HG03442 (cell line): Measurements from ENCODE around the gene TMEM248.
"Not testable (repeated sequence)": the region's sequence is repeated elsewhere in the genome, so short reads cannot be mapped to it uniquely, and the experiment has no call there.

Source experiments
- ATAC-seq: cut with Tn5 transposase; IDR thresholded peaks from one replicate; pipeline ENCODE4 v1.9.1; 2021; ENCODE audit warnings: mild to moderate bottlenecking, moderate library complexity; ENCODE audit not compliant: unreplicated experiment

TMEM248 gene

DNA sequence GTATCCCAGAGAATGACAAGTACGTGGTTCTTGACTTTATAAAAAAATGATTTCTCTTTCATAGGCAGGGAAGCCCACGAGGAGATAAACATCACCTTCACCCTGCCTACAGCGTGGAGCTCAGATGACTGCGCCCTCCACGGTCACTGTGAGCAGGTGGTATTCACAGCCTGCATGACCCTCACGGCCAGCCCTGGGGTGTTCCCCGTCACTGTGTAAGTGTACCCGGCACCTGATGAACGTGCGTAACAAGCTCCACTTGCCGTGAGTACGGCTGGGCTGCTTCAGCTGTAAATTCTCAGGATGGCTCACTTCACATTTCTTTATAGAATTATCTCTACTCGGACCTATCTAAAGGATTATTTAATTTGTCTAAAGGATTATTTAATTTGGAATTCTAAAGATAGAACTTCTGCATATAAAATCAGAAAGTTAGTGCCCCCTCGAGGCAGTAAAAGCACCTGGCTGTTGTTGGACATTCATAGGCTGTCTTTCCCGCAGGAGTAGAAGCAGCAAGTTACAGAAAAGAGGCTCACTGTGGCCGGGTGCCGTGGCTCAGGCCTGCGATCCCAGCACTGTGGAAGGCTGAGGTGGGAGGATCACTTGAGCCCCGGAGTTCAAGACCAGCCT lies 27.6 kb downstream of the TMEM248 start:
- ATAC-seq: no peak

DNA sequence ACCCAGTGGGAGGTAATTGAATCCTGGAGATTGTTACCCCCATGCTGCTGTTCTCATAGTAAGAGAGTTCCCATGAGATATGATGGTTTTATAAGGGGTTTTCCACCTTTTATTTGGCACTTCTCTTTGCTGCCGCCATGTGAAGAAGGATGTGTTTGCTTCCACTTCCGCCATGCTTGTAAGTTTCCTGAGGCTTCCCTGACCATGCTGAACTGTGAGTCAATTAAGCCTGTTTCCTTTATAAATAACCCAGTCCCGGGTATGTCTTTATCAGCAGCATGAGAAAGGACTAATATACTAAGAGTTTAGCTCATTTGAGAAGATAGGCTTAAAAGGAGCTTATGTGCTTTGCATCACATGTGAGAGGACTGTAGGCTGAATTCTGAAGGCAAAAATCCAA lies 29.3 kb downstream of the TMEM248 start:
- no peak for ATAC-seq

DNA sequence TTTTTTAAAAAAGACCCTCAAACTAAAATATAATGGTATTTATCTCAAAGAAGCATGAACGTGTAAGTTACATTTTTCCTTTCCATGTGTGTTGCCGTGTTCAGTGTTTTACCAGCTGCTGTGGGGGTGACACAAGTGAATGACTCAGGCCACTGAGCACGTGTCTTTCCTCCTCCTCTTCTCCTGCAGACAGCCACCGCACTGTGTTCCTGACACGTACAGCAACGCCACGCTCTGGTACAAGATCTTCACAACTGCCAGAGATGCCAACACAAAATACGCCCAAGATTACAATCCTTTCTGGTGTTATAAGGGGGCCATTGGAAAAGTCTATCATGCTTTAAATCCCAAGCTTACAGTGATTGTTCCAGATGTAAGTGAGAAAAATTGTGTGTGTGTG lies 29.7 kb downstream of the TMEM248 start:
- ATAC-seq: no peak

DNA sequence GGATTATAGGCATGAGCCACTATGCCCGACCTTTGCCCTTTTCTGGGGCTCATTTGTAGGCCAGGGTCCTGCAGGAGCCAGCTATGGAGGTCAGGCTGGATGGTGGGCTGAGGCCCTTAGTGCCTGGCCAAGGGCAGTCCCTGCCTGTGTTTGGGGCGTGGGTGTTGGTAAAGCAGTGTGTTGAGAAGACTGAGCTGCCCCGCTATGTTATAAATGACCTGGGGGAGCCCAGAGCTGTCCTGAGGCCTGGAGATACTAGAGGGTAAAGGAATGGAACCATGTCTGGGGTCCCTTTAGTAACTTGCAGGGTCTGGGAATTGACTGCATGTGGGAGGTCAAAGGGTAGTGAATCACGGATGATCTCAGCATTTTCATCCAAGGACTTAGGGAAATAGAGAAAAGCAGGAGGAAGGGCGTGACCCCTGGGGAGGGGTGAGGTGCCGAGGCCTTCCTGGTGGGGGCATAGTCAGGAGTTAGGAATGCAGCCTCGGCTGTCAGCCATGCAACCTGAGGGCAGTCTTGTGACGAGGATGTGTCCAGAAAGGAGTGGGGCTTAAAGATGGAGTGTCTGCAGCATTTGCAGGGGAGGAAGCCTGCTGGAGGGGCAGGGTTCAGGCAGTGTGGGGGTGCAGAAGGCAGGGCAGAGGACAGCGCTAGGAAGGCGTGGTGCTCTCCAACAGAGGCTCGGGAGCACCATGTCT lies 31.5 kb downstream of the TMEM248 start:
- no peak for ATAC-seq

DNA sequence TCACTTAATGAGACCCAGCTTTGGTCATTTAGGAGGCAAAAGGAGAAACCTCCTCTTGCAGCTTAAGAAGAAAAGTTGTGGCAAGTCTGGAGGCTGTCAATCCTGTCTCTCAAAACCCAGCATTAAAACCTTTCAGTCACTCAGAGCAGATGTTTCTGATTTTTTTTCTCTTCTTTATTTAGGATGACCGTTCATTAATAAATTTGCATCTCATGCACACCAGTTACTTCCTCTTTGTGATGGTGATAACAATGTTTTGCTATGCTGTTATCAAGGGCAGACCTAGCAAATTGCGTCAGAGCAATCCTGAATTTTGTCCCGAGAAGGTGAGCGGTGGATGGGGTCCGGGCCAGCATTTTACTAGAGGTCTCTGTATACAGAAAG lies 32.0 kb downstream of the TMEM248 start:
- no peak for ATAC-seq

DNA sequence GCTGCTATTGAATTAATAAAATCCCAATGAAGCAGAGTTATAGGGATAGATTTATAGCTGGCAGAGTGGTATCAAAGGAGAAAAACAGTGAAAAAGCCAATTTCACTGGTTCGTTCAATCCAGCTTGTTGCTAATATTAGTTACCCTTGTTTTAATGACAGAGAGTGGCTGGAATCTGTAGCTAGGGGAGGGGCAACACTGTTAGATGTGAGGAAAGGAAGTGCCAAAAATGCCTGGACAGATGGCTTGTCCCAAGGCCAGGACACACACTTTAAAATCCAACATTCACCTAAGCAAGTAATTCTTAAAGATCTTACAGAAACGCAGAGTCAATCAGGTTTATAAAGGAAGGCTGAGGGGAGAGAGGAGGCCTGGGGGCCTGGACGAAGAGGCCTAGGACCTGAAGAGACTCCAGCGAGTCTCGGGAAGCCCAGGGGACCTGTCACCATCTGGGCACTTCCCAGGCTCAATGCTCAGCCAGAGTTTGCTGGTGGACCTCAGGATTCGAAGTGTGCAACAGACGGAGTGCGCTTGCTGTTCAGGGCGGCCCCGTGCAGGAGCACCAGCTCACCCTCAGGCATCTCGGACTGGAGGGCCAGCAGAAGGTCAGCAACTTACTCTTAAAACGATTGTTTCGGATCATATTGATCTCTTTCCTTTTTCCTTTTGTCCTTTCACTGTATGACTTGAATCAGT lies 36.7 kb downstream of the TMEM248 start:
- ATAC-seq: no peak

DNA sequence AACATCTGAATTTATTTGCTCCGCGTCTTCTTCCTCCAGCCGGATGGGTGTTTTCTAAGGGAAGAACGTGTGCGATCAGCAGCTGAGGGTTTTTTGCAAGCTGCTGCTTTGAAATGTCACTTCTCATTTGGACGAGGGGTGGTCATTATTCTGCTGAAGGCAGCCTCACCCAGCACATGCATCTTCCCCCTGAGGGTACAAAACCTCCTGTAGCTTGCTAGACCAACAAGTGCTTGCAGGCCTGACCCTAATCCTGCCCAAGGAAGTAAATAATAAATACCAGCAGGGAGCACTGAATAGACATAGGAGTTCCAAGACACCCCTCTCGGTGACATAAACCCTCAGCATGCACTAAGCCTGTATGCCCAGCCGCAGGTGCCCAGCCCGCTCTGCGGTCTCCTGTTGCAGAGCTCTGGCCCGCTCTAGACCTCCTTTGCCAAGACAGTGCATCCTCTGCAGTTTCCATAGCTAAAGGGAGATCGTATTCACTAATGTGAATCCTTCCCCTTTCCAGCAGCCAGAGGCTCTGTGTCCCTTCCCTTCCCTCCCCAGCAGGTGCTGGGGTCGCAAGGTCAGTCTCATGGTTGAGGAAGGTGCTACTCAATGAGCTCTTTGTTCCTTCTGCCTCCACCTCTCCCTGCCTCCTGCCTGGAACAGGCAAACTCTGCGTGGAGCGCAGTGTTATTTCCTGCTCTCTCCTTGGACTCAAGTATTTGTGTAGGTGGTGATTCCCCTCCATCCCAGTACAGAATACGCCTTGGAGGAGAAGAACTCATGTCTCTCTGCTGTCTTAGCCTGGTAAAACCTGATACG lies 37.7 kb downstream of the TMEM248 start:
- ATAC-seq: no peak

DNA sequence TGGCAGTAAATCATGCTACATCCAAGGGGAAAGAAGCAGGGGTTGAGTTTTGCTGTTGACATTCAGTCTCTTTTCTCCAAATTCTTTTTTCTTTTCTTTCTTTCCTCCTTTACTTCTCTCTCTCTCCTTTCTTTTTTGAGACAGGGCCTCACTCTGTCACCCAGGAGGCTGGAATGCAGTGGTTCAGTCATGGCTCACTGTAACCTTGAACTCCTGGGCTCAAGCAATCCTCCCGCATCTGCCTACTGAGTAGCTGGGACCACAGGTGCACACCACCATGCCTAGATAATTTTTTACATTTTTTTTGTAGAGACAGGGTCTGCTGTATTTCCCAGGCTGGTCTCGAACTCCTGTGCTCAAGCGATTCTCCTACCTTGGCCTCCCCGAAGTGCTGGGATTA lies 39.2 kb downstream of the TMEM248 start:
- ATAC-seq: no peak

DNA sequence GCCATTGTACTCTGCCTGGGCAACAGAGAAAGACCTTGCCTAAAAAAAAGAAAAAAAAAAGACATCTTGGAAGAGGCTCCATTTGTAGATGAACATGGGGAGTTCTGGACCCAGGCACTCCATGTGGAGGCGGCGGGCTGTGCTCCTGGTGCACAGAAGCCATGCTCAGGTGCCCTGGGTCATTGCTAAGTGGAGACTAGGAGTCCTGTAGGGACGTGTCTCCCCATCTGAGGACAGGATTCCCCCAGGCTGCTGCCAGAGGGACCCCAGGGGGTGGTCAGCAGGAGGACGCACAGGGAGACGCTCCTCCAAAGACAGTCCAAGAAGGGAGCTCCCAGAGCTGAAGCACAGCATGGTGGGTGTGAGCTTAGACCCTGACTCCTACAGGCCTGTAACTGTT lies 40.1 kb downstream of the TMEM248 start:
- no peak for ATAC-seq

DNA sequence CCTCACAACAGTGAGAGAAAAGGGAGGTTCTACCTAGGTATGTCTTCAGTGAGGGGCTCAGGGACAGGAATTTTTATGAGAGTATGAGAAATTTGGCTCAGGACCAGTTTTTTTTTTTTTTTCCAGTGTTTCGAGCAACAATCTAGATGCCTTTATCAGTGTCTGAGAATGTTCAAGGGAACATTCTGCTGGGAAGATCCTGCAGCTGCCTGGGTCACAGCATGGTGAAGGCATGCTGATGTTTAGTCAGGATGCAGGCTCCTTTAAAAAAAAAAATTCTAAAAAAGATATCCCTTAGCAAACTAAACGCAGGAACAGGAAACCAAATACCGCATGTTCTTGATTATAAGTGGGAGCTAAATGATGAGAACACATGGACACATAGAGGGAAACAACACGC lies 43.4 kb downstream of the TMEM248 start:
- ATAC-seq: no peak

DNA sequence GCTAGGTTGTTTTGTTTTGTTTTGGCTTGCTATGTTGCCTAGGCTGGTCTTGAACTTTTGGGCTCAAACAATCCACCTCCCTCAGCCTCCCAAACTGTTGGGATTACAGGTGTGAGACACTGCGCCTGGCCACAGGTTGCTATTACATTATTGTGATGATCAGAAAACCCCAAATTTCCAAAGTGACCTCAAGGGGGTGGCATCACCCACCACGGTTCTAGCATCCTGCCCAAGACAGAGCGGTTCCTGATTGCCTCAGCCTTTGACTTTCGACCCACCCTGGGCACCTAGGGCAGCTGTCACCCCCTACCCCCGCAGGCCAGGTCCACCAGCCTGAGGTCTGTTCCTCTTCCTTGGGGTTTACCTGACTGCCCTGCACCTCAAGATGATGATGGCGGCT lies 46.0 kb downstream of the TMEM248 start:
- no peak for ATAC-seq

DNA sequence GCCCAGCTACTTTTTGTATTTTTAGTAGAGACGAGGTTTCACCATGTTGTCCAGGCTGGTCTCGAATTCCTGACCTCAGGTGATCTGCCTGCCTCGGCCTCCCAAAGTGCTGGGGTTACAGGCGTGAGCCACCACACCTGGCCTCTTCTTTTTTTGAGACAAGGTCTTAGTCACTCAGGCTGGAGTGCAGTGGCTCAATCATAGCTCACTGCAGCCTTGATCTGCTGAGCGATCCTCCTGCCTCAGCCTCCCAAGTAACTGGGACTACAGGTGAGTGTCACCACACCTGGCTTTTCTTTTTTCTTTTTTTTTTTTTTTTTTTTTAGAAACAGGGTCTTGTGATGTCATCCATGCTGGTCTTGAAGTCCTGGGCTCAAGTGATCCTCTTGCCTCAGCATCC lies 48.0 kb downstream of the TMEM248 start:
- not testable (repeated sequence) for ATAC-seq

DNA sequence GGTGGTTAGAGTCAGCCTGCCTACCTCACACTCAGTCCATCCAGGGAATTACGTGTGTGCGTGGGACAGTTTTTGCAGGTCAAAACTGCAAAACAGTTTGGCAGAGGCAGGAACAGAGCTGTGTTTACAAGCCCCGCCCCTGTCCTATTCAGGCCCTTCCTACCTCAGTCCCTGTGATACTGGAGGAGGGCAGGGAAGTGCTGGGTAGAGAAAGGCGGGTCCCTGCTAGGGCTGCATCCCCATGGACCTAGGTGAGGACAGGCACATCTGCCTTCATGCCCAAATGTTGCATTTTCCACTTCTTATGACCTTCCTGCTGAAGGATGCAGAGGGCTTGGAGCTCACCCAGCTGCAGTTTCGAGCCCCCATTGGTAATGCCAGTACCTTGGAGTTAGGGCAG lies 49.3 kb downstream of the TMEM248 start:
- no peak for ATAC-seq

DNA sequence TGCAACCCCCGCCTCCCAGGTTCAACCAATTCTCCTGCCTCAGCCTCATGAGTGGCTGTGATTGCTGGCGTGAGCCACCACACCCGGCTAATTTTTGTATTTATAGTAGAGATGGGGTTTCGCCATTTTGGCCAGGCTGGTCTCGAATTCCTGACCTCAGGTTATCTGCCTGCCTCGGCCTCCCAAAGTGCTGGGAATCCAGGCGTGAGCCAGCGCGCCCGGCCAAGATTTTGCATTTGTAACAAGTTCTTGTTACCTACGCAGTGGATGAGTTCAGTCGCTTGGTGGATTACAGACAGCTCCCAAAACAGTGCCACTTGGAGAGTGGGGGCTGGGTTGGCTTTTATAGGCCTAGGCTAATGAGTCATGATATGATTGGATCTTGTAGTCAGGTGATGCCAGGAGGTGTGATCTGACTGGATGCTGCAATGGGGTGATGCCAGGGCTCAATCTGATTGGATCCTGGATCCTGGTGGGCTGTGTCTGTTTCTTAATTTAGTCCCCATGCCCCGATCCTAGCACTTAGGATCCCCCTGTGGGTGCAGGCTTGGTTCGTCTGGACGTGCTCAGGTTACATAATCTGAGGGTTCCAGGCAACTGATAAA lies 54.1 kb downstream of the TMEM248 start:
- ATAC-seq: no peak

DNA sequence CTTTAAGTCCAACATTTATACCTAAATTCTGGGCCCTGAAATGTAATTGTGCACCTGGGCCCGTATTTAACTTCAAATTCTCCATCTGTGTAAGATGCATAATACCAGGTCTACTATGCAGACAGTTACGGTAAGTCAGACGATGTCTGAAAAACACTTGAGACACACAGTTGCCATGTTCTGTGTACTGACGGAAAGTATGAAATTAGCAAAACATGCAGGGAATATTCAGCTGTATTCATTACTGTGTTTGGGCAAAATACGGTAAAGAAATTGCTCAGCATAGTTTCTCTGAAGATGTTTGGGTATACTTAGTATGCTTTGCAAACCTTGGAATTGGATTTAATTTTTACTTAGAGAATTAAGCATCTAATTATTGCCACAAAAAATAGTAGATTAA lies 57.3 kb downstream of the TMEM248 start:
- not testable (repeated sequence) for ATAC-seq

DNA sequence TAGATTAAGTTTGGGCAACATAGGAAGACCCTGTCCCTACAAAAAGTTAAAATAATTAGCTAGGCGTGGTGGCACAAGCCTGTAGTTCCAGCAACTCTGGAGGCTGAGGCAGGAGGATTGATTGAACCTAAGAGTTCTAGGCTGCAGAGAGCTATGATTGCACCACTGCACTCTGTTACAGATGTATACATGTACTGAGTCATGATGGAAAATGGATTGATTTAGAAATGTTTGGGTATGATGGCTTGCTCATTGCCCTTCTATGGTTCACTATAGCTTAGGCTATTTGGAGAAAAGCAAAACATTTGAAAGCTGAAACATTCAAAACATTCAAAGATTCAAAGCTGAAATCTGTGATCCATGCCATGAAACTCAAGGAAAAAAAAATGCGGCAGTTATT lies 58.0 kb downstream of the TMEM248 start:
- not testable (repeated sequence) for ATAC-seq

DNA sequence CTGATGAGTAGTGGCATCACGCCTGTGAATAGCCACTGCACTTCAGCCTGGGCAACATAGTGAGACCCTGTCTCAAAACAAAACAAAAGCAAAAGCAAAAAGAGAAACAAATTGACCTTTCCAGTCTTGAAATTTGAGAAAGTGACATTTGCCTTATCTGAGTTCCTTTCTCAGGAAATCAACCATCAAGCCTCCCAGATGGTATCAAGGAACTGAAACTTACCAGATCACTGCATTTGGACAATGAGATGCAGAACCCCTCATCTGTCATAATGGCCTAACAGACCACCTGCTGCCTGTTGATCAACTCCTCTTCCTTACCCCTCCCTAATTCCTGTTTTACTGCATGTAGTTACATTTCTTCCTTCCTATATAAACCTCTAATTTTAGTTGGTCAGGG lies 59.3 kb downstream of the TMEM248 start:
- ATAC-seq: not testable (repeated sequence)

DNA sequence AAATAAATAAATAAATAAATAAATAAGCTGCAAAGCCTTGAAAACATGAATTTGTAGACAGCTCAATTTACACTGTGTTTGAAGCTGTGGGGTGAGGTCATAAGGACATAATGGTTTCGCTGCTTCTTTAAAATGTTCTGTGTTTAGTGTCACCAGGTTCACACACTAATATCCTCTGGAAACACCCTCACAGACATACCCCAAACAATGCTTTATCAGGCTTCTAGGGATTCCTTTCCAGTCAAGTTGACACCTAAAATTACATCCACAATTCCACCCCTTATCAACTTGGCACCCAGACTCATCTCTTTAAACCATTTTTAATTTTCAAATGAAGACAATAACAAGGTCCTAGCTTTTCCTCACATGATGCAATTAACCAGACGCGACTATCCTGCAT lies 68.5 kb downstream of the TMEM248 start:
- not testable (repeated sequence) for ATAC-seq

DNA sequence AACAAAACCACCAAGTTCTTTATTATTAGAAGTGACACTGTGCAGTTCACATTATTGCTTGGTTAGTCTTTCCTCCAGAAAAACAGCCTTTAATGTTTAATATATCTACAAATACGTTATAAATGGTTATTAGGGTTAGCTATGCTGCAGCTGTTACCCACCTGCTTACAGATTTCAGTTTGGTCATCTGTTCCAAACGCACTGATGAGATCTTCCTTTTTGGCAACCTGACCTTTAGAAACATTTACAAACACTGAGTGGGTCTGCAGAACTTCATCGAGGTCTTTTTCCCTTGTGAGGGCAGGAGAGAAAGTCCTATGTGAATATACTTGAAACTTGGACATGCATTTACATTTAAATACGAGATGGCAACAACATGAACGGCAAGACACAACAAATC lies 73.0 kb downstream of the TMEM248 start:
- ATAC-seq: not testable (repeated sequence)

DNA sequence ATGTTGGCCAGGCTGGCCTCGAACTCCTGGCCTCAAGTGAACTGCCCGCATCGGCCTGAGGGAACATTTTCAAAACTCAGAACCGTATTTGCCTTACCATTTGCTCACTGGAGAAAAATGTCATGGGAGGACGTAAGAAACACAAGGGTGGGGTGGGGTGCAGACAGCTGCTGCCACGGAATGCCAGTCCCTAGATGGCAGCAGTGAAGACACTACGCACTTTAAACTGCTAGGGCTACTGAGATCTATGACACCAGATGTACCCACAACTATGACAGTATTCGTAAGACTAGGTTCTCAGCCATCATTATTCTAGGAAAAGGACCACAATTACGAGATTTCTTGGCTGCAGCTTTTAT lies 73.6 kb downstream of the TMEM248 start:
- ATAC-seq: peak; percentile 32
